Naive thymus-derived CD4-positive, alpha-beta T cell (primary cell): Measurements from ENCODE around the gene DONSON. TPM values are rescaled to one million over a fixed set of nuclear protein-coding genes. Genes with fewer than 3 reads are reported as not detected.

ENCODE experiments used
- ATAC-seq: fragments of 150-1000 bp; cut with Tn5 transposase; 2 replicates; pipeline ENCODE4 v1.10.0; 2021; ENCODE audit warnings: mild to moderate bottlenecking, moderate library complexity
- CTCF ChIA-PET: fragments of 350-600 bp; sonication (Branson Sonifier 250); formaldehyde crosslinking; loops from one replicate; lab custom pipeline; 2021; ENCODE audit warnings: antibody characterized with exemption; lab: Charles Lee
- POLR2A ChIA-PET: fragments of 350-600 bp; sonication (Branson Sonifier 250); formaldehyde crosslinking; loops from one replicate; lab custom pipeline; 2021; ENCODE audit warnings: antibody characterized with exemption, inconsistent platforms; lab: Charles Lee
- DNase-seq, 9 donors: peaks; one replicate each; pipeline versions ENCODE4 v3.0.0 to v3.0.0-alpha.2; 2020 to 2022; ENCODE audit warnings: mixed read lengths in 1 of 9
- H3K27ac ChIP-seq: one replicate; pipeline ENCODE4 v1.7.0; 2013; ENCODE audit warnings: mild to moderate bottlenecking, low read depth, low read length, moderate library complexity
- H3K27me3 ChIP-seq, 2 donors: one replicate each; pipeline ENCODE4 v1.7.0; 2013; ENCODE audit warnings: low read length in 2 of 2, mild to moderate bottlenecking in 2 of 2, moderate library complexity in 2 of 2; ENCODE audit not compliant: control insufficient read depth in 2 of 2, insufficient read depth in 2 of 2
- H3K36me3 ChIP-seq, 3 experiments: 1 replicate in 2 of 3; 2 replicates in 1 of 3; pipeline ENCODE4 v1.7.0; 2013; ENCODE audit warnings: low read length in 3 of 3, mild to moderate bottlenecking in 3 of 3, moderate library complexity in 1 of 3; ENCODE audit not compliant: insufficient read depth in 3 of 3, control insufficient read depth in 2 of 3
- H3K4me1 ChIP-seq, 2 donors: one replicate each; pipeline ENCODE4 v1.7.0; 2013; ENCODE audit warnings: low read length in 2 of 2, mild to moderate bottlenecking in 2 of 2, moderate library complexity in 1 of 2; ENCODE audit not compliant: control insufficient read depth in 2 of 2, insufficient read depth in 2 of 2
- H3K4me3 ChIP-seq: 2 replicates; pipeline ENCODE4 v1.7.0; 2013; ENCODE audit warnings: mild to moderate bottlenecking, low read length
- H3K9me3 ChIP-seq, 3 experiments: 1 replicate in 2 of 3; 2 replicates in 1 of 3; pipeline ENCODE4 v1.7.0; 2013; ENCODE audit warnings: low read length in 3 of 3; ENCODE audit not compliant: control insufficient read depth in 2 of 3
- H3K27ac Mint-ChIP-seq, 9 donors: one replicate each; pipeline ENCODE4 v1.8.0; 2020 to 2022; ENCODE audit warnings: mixed read lengths in 9 of 9, mild to moderate bottlenecking in 8 of 9, moderate library complexity in 5 of 9, inconsistent platforms in 2 of 9
- H3K27me3 Mint-ChIP-seq, 5 donors: one replicate each; pipeline ENCODE4 v1.8.0; 2021 to 2022; ENCODE audit warnings: mixed read lengths in 5 of 5, mild to moderate bottlenecking in 1 of 5
- H3K36me3 Mint-ChIP-seq, 5 donors: one replicate each; pipeline ENCODE4 v1.8.0; 2020 to 2022; ENCODE audit warnings: mixed read lengths in 5 of 5, mild to moderate bottlenecking in 3 of 5, inconsistent platforms in 1 of 5
- H3K4me1 Mint-ChIP-seq, 7 donors: one replicate each; pipeline ENCODE4 v1.8.0; 2020 to 2022; ENCODE audit warnings: mixed read lengths in 7 of 7, mild to moderate bottlenecking in 3 of 7, inconsistent platforms in 1 of 7
- H3K4me3 Mint-ChIP-seq, 10 donors: one replicate each; pipeline ENCODE4 v1.8.0; 2020 to 2022; ENCODE audit warnings: mild to moderate bottlenecking in 10 of 10, mixed read lengths in 10 of 10, moderate library complexity in 6 of 10, inconsistent platforms in 2 of 10
- H3K9me3 Mint-ChIP-seq, 11 donors: one replicate each; pipeline ENCODE4 v1.8.0; 2020 to 2022; ENCODE audit warnings: mixed read lengths in 11 of 11, mild to moderate bottlenecking in 4 of 11, inconsistent platforms in 1 of 11, moderate library complexity in 1 of 11
- intact Hi-C, 2 donors: fragments of 100-400 bp; cut with micrococcal nuclease; formaldehyde crosslinking; loops; one replicate each; pipeline ENCODE4 v1.15.1; 2023
- polyA plus RNA-seq, 2 donors: library from polyadenylated mRNA; unstranded; fragments of 300-500 nt; fragmentation: Illumina TruSeq; gene quantifications; one replicate each; pipeline ENCODE4 v1.2.3, GENCODE V29; 2021
- total RNA-seq, 6 experiments: library from RNA in 5 of 6; stranded (reverse) in 5 of 6; gene quantifications; 1 replicate in 5 of 6; 2 replicates in 1 of 6; pipeline ENCODE4 v1.2.3 and lab custom pipeline; 2021 to 2026

Gene DONSON
- total and polyA plus RNA-seq, 7 experiments from 2014 or later: 4.2 to 30.8 (median 9.6) TPM

GRCh38 chr21:33541756-33542639 lies 46.5 kb downstream of the DONSON start, which contains the start of gene GART:
Gene GART (minus strand): TSS chr21:33542117. CDS start chr21:33539315, 2,802 bp downstream.
- ATAC-seq: peak; percentile 68
- H3K36me3 Mint-ChIP-seq: peaks cover 8 to 16% (median 14%) of the 10 kb centered on the region in 5 donors
- CTCF ChIA-PET: interaction anchor here (0.7 to 1.2 kb wide), 2 partner anchors 62 to 828 kb away, joined by 3 read pairs; partner anchors contain the start of gene TMEM50B

DNA sequence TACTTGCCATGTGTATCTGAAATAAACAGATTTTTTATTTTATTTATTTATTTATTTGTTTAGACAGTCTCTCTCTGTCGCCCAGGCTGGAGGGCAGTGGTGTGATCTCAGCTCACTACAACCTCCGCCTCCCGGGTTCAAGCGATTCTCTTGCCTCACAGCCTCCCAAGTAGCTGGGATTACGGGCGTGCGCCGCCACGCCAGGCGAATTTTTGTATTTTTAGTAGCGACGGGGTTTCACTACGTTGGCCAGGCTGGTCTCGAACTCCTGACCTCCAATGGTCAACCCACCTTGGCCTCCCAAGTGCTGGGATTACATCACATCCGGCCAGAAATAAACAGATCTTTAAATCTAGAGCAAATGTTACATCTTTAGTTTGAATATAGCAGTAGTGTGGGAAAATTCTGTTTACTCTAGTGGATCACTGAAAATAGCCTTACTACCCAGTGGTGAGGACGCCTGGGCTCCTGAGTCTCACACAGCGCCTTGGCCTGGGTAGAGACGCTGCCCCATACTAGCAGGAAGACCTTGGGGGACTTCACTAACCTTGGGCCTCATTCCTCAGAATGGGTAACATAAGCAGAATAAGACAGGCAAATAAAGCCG lies 47.3 kb downstream of the DONSON start:
- H3K36me3 ChIP-seq: peaks cover 0 to 32% (median 12%) of the 10 kb centered on the region in 3 experiments
- H3K4me3 ChIP-seq: peak overlapping the region; percentile 95
- H3K36me3 Mint-ChIP-seq: peaks cover 12 to 19% (median 16%) of the 10 kb centered on the region in 5 donors
- peaks cover 31 to 58% (median 47%) of the 10 kb centered on the region in 7 donors for H3K4me1 Mint-ChIP-seq
- H3K9me3 Mint-ChIP-seq: peaks cover 0 to 5% (median 0%) of the 10 kb centered on the region in 11 donors
- peaks cover 20 to 30% of the 10 kb centered on the region in 2 donors for H3K4me1 ChIP-seq
- peak overlapping the region; percentile 90 to 100 (median 97) for H3K4me3 Mint-ChIP-seq
- CTCF ChIA-PET: interaction anchor here (1.2 kb wide), 1 partner anchor 61 kb away, joined by 3 read pairs; the partner anchor contains the start of gene TMEM50B
- H3K27ac Mint-ChIP-seq: peak overlapping the region; percentile 99 to 100 (median 99)
- no peak for ATAC-seq
- no peaks in the 10 kb centered on the region for H3K27me3 ChIP-seq
- H3K9me3 ChIP-seq: no peaks in the 10 kb centered on the region
- intact Hi-C loops: loop anchor here (5.0 to 10.0 kb wide), 6 partner anchors 159 to 1129 kb away; partner anchors contain the start of genes ATP5PO (in 1 of the 2), EVA1C (in 1 of the 2) and SYNJ1 (in 1 of the 2)
- no peak for DNase-seq
- POLR2A ChIA-PET: interaction anchor here (0.7 to 6.9 kb wide), 12 partner anchors 13 to 80 kb away, joined by 3 to 108 read pairs (median 5); partner anchors contain the start of genes DNAJC28, DONSON and TMEM50B
- peaks cover 0 to 5% (median 0%) of the 10 kb centered on the region in 5 donors for H3K27me3 Mint-ChIP-seq
- H3K27ac ChIP-seq: peak overlapping the region; percentile 99

More at GRCh38 chr21:33541756-33542639, 46.5 kb downstream of the DONSON start, which contains the start of gene GART:
- no peaks in the 10 kb centered on the region for H3K27me3 ChIP-seq
- POLR2A ChIA-PET: interaction anchor here (0.7 to 6.9 kb wide), 18 partner anchors 10 to 390 kb away, joined by 3 to 108 read pairs (median 4); partner anchors contain the start of genes DNAJC28, DONSON and TMEM50B
- peak within 1 kb of the TSS; percentile 95 for H3K4me3 ChIP-seq
- peaks cover 0 to 5% (median 0%) of the 10 kb centered on the region in 11 donors for H3K9me3 Mint-ChIP-seq
- peaks cover 0 to 31% (median 4%) of the 10 kb centered on the region in 3 experiments for H3K36me3 ChIP-seq
- H3K9me3 ChIP-seq: no peaks in the 10 kb centered on the region
- H3K4me3 Mint-ChIP-seq: peak within 1 kb of the TSS; percentile 90 to 100 (median 97)
- peak within 1 kb of the TSS; percentile 99 to 100 (median 99) for H3K27ac Mint-ChIP-seq
- DNase-seq: peak; percentile 71 to 87 (median 80)
- H3K27me3 Mint-ChIP-seq: peaks cover 0 to 5% (median 0%) of the 10 kb centered on the region in 5 donors
- H3K4me1 ChIP-seq: peaks cover 20 to 30% of the 10 kb centered on the region in 2 donors
- peaks cover 33 to 57% (median 49%) of the 10 kb centered on the region in 7 donors for H3K4me1 Mint-ChIP-seq
- intact Hi-C loops: loop anchor here (1.0 to 10.0 kb wide), 22 partner anchors 17 to 1130 kb away; partner anchors contain the start of genes CFAP298 (in 2 of the 2), DNAJC28 (in 2 of the 2), IFNAR1 (in 2 of the 2) and SYNJ1 (in 2 of the 2)
- H3K27ac ChIP-seq: peak within 1 kb of the TSS; percentile 99

DNA sequence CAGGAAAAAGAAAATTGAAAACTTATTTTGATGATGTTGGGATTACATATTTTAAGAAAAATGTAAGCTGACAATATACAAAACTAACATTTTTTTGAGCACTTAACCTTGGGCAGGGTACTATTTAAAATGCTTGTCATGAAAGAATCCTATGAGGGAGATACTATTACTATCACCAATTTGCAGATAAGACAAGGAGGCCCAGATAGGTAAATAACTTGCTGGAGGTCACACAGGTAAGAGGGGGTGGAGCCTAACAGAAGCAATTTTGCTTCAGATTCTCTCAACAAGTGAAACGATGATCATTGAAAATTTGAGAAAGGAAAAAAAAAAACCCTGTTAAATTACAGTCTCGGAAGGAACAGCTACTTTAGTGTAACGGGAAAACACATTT lies 47.8 kb downstream of the DONSON start:
- Mint-ChIP-seq H3K9me3 (peaks cover 0 to 5% (median 0%) of the 10 kb centered on the region in 11 donors), H3K36me3 (peaks cover 12 to 17% (median 13%) of the 10 kb centered on the region in 5 donors), H3K4me1 (peaks cover 26 to 53% (median 42%) of the 10 kb centered on the region in 7 donors), H3K27ac (peak overlapping the region; percentile 41 to 99 (median 91)), H3K4me3 (peak overlapping the region; percentile 76 to 100 (median 92)), H3K27me3 (peaks cover 0 to 5% (median 0%) of the 10 kb centered on the region in 5 donors)
- POLR2A ChIA-PET: interaction anchor here (1.0 to 6.9 kb wide), 7 partner anchors 18 to 81 kb away, joined by 3 to 108 read pairs (median 5); partner anchors contain the start of genes DNAJC28 and TMEM50B
- peaks cover 0 to 32% (median 13%) of the 10 kb centered on the region in 3 experiments for H3K36me3 ChIP-seq
- no peak for DNase-seq
- H3K9me3 ChIP-seq: no peaks in the 10 kb centered on the region
- peak overlapping the region; percentile 26 for H3K27ac ChIP-seq
- H3K27me3 ChIP-seq: no peaks in the 10 kb centered on the region
- intact Hi-C loops: loop anchor here (5.0 to 10.0 kb wide), 6 partner anchors 158 to 1128 kb away; partner anchors contain the start of genes ATP5PO (in 1 of the 2), EVA1C (in 1 of the 2) and SYNJ1 (in 1 of the 2)
- CTCF ChIA-PET: no interaction called here
- no peak for ATAC-seq
- H3K4me1 ChIP-seq: peaks cover 16 to 26% of the 10 kb centered on the region in 2 donors
- no peak overlapping the region for H3K4me3 ChIP-seq

GRCh38 chr21:33539616-33540015 lies 48.9 kb downstream of the DONSON start:
- ChIA-PET CTCF (no interaction called here), POLR2A (interaction anchor here (6.9 kb wide), 1 partner anchor 59 kb away, joined by 108 read pairs; the partner anchor contains the start of gene TMEM50B)
- ATAC-seq: no peak
- Mint-ChIP-seq H3K36me3 (peaks cover 12 to 21% (median 14%) of the 10 kb centered on the region in 5 donors), H3K27me3 (peaks cover 0 to 5% (median 0%) of the 10 kb centered on the region in 5 donors), H3K27ac (peak overlapping the region in 2 of 9 donors; percentile 32 to 99), H3K9me3 (peaks cover 0 to 5% (median 0%) of the 10 kb centered on the region in 11 donors), H3K4me3 (peak overlapping the region in 1 of 10 donors; percentile 93), H3K4me1 (peaks cover 24 to 42% (median 35%) of the 10 kb centered on the region in 7 donors)
- Histone ChIP-seq H3K4me1 (peaks cover 10 to 17% of the 10 kb centered on the region in 2 donors), H3K4me3 (no peak overlapping the region), H3K36me3 (peaks cover 0 to 41% (median 13%) of the 10 kb centered on the region in 3 experiments), H3K27me3 (no peaks in the 10 kb centered on the region), H3K9me3 (no peaks in the 10 kb centered on the region), H3K27ac (no peak overlapping the region)
- intact Hi-C loops: loop anchor here (5.0 to 10.0 kb wide), 6 partner anchors 157 to 1127 kb away; partner anchors contain the start of genes ATP5PO (in 1 of the 2), EVA1C (in 1 of the 2) and SYNJ1 (in 1 of the 2)
- no peak for DNase-seq

GRCh38 chr21:33537212-33537611 lies 51.3 kb downstream of the DONSON start:
- H3K9me3 ChIP-seq: no peaks in the 10 kb centered on the region
- H3K4me1 Mint-ChIP-seq: peaks cover 17 to 31% (median 26%) of the 10 kb centered on the region in 7 donors
- H3K27me3 Mint-ChIP-seq: no peaks in the 10 kb centered on the region
- H3K4me1 ChIP-seq: peaks cover 10 to 12% of the 10 kb centered on the region in 2 donors
- peaks cover 0 to 52% (median 13%) of the 10 kb centered on the region in 3 experiments for H3K36me3 ChIP-seq
- no peak overlapping the region for H3K4me3 ChIP-seq
- ChIA-PET CTCF (interaction anchor here (1.6 kb wide), 1 partner anchor 69 kb away, joined by 5 read pairs; no protein-coding TSS in a partner anchor), POLR2A (interaction anchor here (0.5 kb wide), 1 partner anchor 56 kb away, joined by 3 read pairs; no protein-coding TSS in a partner anchor)
- no peak overlapping the region for H3K27ac ChIP-seq
- H3K4me3 Mint-ChIP-seq: no peak overlapping the region
- peaks cover 8 to 29% (median 23%) of the 10 kb centered on the region in 5 donors for H3K36me3 Mint-ChIP-seq
- intact Hi-C loops: no loop called here
- DNase-seq: no peak
- H3K27me3 ChIP-seq: no peaks in the 10 kb centered on the region
- peaks cover 0 to 4% (median 0%) of the 10 kb centered on the region in 11 donors for H3K9me3 Mint-ChIP-seq
- H3K27ac Mint-ChIP-seq: peak overlapping the region in 2 of 9 donors; percentile 31 to 44
- ATAC-seq: no peak
